Measurements from ENCODE around the gene ASMTL. TPM values are rescaled to one million over a fixed set of nuclear protein-coding genes. Genes with fewer than 3 reads are reported as not detected.
"Not testable (repeated sequence)": the region's sequence is repeated elsewhere in the genome, so short reads cannot be mapped to it uniquely, and the experiment has no call there.

ASMTL gene
- total and polyA plus RNA-seq, 2 experiments from 2014 or later = 10.1 to 31.0 TPM

- no peak for DNase-seq (ENCODE audit: low spot score)
- H4K20me1 ChIP-seq (ENCODE audit: insufficient read depth, poor library complexity, severe bottlenecking) = no peaks in the 10 kb centered on the region
- WGBS (ENCODE audit: low lambda C conversion rate, missing lambda C conversion rate) = 88% methylated on average over 5 of the region's 5 CpGs
- no peaks in the 10 kb centered on the region for H3K79me2 ChIP-seq
- H3K4me3 ChIP-seq = no peak overlapping the region
- no peaks in the 10 kb centered on the region for H3K9me3 ChIP-seq (ENCODE audit: low read depth)
- H3K4me2 ChIP-seq = no peak overlapping the region
- no peaks in the 10 kb centered on the region for H3K4me1 ChIP-seq (ENCODE audit: insufficient read depth)
- H3K36me3 ChIP-seq (replicated peaks; ENCODE audit: insufficient read depth, low read depth) = no peaks in the 10 kb centered on the region
- TF ChIP-seq CTCF (IDR thresholded peaks at IDR 0.05; ENCODE audit: poor library complexity) = no peak
- no peak for TF ChIP-seq EZH2phosphoT487 (IDR thresholded peaks at IDR 0.05; ENCODE audit: low read depth, severe bottlenecking, unreplicated experiment)
- no peak for TF ChIP-seq EZH2 (IDR thresholded peaks at IDR 0.05; ENCODE audit: borderline replicate concordance)
- no peak overlapping the region for H2AFZ ChIP-seq
- no peak overlapping the region for H3K27ac ChIP-seq
- H3K27me3 ChIP-seq = no peaks in the 10 kb centered on the region
- no peaks in the 10 kb centered on the region for H3K9me2 ChIP-seq (replicated peaks; ENCODE audit: insufficient read depth)
Measured at GRCh38 chrX:1476682-1477081, 24.0 kb upstream of the ASMTL start.

DNA sequence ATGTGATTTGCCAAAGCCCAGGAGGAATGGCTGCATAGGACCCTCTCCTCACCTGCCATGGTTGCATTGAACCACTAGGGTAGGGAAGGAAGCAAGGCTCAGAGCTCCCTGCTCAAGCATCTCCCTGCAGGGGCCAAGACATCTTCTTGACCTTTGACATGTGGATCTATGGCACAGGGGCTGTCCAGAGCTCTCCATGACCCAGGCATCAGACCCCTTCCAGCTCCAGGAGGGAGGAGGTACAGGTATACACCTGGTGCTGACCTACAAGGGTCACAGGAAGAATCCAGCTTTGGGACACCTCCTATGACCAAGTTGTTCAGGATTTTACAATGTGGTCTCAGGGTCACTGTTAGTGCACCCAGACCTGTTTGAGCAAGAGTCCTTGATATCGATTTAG, 23.2 kb upstream of the ASMTL start:
- H3K79me2 ChIP-seq = no peaks in the 10 kb centered on the region
- H4K20me1 ChIP-seq (ENCODE audit: insufficient read depth, poor library complexity, severe bottlenecking) = no peaks in the 10 kb centered on the region
- H3K9me2 ChIP-seq (replicated peaks; ENCODE audit: insufficient read depth) = no peaks in the 10 kb centered on the region
- no peak overlapping the region for H3K27ac ChIP-seq
- H3K9me3 ChIP-seq (ENCODE audit: low read depth) = no peaks in the 10 kb centered on the region
- H3K4me2 ChIP-seq = no peak overlapping the region
- no peaks in the 10 kb centered on the region for H3K36me3 ChIP-seq (replicated peaks; ENCODE audit: insufficient read depth, low read depth)
- no peak for DNase-seq (ENCODE audit: low spot score)
- H3K4me3 ChIP-seq = no peak overlapping the region
- no peak overlapping the region for H2AFZ ChIP-seq
- 94% methylated on average over 1 of the region's 1 CpG for WGBS (ENCODE audit: low lambda C conversion rate, missing lambda C conversion rate)
- H3K4me1 ChIP-seq (ENCODE audit: insufficient read depth) = no peaks in the 10 kb centered on the region
- no peaks in the 10 kb centered on the region for H3K27me3 ChIP-seq
- TF ChIP-seq EZH2phosphoT487 (IDR thresholded peaks at IDR 0.05; ENCODE audit: low read depth, severe bottlenecking, unreplicated experiment) (no peak), EZH2 (IDR thresholded peaks at IDR 0.05; ENCODE audit: borderline replicate concordance) (no peak), CTCF (IDR thresholded peaks at IDR 0.05; ENCODE audit: poor library complexity) (no peak)

GRCh38 chrX:1475481-1475880, 22.8 kb upstream of the ASMTL start:
- H3K27ac ChIP-seq = no peak overlapping the region
- no peak overlapping the region for H3K4me2 ChIP-seq
- H3K9me2 ChIP-seq (replicated peaks; ENCODE audit: insufficient read depth) = no peaks in the 10 kb centered on the region
- no peaks in the 10 kb centered on the region for H4K20me1 ChIP-seq (ENCODE audit: insufficient read depth, poor library complexity, severe bottlenecking)
- H2AFZ ChIP-seq = no peak overlapping the region
- no peaks in the 10 kb centered on the region for H3K4me1 ChIP-seq (ENCODE audit: insufficient read depth)
- H3K4me3 ChIP-seq = no peak overlapping the region
- TF ChIP-seq EZH2 (IDR thresholded peaks at IDR 0.05; ENCODE audit: borderline replicate concordance) = no peak
- TF ChIP-seq CTCF (IDR thresholded peaks at IDR 0.05; ENCODE audit: poor library complexity) = no peak
- no peak for TF ChIP-seq EZH2phosphoT487 (IDR thresholded peaks at IDR 0.05; ENCODE audit: low read depth, severe bottlenecking, unreplicated experiment)
- H3K9me3 ChIP-seq (ENCODE audit: low read depth) = no peaks in the 10 kb centered on the region
- DNase-seq (ENCODE audit: low spot score) = no peak
- 97% methylated on average over 4 of the region's 4 CpGs for WGBS (ENCODE audit: low lambda C conversion rate, missing lambda C conversion rate)
- no peaks in the 10 kb centered on the region for H3K36me3 ChIP-seq (replicated peaks; ENCODE audit: insufficient read depth, low read depth)
- H3K79me2 ChIP-seq = no peaks in the 10 kb centered on the region
- H3K27me3 ChIP-seq = no peaks in the 10 kb centered on the region

GRCh38 chrX:1474593-1474992, 21.9 kb upstream of the ASMTL start:
- H3K9me3 ChIP-seq (ENCODE audit: low read depth); H4K20me1 ChIP-seq (ENCODE audit: insufficient read depth, poor library complexity, severe bottlenecking); H3K4me2 ChIP-seq; H3K4me3 ChIP-seq; H3K27ac ChIP-seq; H3K36me3 ChIP-seq (replicated peaks; ENCODE audit: insufficient read depth, low read depth); H3K79me2 ChIP-seq; H3K4me1 ChIP-seq (ENCODE audit: insufficient read depth); H2AFZ ChIP-seq; H3K9me2 ChIP-seq (replicated peaks; ENCODE audit: insufficient read depth); H3K27me3 ChIP-seq; DNase-seq (ENCODE audit: low spot score): not testable (repeated sequence)
- WGBS (ENCODE audit: low lambda C conversion rate, missing lambda C conversion rate) = 79% methylated on average over 2 of the region's 2 CpGs

Measured in hepatocyte (in vitro differentiated cells).